MM.1S (cell line): ENCODE measurements around the gene FAAH.

Experiments used
- CTCF ChIP-seq: fragments of 300-600 bp; sonication (generic); IDR thresholded peaks from 2 replicates; pipeline ENCODE4 v1.5.1; 2016; ENCODE audit warnings: antibody characterized with exemption, low read length, mixed read lengths
- EZH2 ChIP-seq: fragments of 300-600 bp; sonication (generic); optimal IDR thresholded peaks from 2 replicates; pipeline ENCODE3; 2017; ENCODE audit warnings: low read depth, mild to moderate bottlenecking, antibody characterized with exemption, low read length, mixed read lengths
- EZH2phosphoT487 ChIP-seq: fragments of 300-600 bp; sonication (generic); IDR thresholded peaks from 2 replicates; pipeline ENCODE4 v1.6.1; 2018; ENCODE audit warnings: antibody characterized with exemption, low read length

GRCh38 chr1:46420533-46420915 is 26.4 kb downstream of the FAAH start:
- TF ChIP-seq CTCF (no peak), EZH2 (no peak), EZH2phosphoT487 (no peak)
